Measurements from ENCODE around the gene KCP. TPM values are rescaled to one million over a fixed set of nuclear protein-coding genes. Genes with fewer than 3 reads are reported as not detected.

Gene KCP
- total and polyA plus RNA-seq, 2 donors (not counting 1 experiment from before 2014, with no cell fraction given) = 2.3 to 3.8 TPM

DNA sequence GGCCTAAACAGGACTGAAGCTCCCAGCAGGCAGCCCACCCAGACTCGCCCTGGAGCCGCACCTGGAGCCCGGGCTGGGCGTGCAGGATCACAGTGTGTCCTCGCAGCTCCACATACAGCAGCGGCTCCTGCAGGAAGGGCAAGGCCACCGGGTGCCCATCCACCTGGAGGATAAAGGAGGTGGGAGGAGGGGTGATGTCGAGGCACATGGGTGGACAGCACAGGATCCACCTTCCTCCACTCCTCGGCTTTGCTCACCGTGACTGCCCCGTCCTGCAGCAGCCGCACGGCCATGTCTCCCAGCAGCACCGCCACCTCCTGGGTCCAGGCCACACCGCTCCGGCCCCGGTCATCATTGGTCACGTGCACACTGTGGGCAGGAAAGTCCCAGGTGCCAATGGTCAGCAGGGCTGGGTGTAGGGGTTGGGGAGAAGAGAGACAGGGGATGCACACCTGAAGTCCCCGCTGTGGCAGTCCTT, 31.0 kb downstream of the KCP start:
- Histone ChIP-seq H3K4me2 (replicated peaks; ENCODE audit: low read depth, low read length, poor library complexity, severe bottlenecking) (no peak overlapping the region), H3K27ac (ENCODE audit: low read length in 2 of 2) (no peak overlapping the region), H3K4me3 (ENCODE audit: control extremely low read depth in 1 of 5, extremely low read depth in 1 of 5, insufficient read depth in 1 of 5, low read depth in 2 of 5, low read length in 4 of 5) (no peak overlapping the region), H3K9me3 (ENCODE audit: control extremely low read depth in 1 of 3, control insufficient read depth in 2 of 3, insufficient read depth in 1 of 3, low read length in 2 of 3) (no peaks in the 10 kb centered on the region), H2AFZ (ENCODE audit: insufficient read depth, low read depth, low read length, poor library complexity, severe bottlenecking) (no peak overlapping the region), H4K20me1 (ENCODE audit: control insufficient read depth, insufficient read depth, low read length, poor library complexity, severe bottlenecking) (no peaks in the 10 kb centered on the region), H3K27me3 (replicated peaks in 1 of 4; ENCODE audit: control extremely low read depth in 1 of 4, control insufficient read depth in 3 of 4, insufficient read depth in 4 of 4, low read length in 3 of 4) (peaks cover 0 to 3% (median 1%) of the 10 kb centered on the region in 4 experiments), H3K4me1 (ENCODE audit: control insufficient read depth in 2 of 2, insufficient read depth in 2 of 2, low read length in 2 of 2) (peaks cover 0 to 6% of the 10 kb centered on the region in 2 donors), H3K79me2 (ENCODE audit: control insufficient read depth, insufficient read depth, low read length) (no peaks in the 10 kb centered on the region), H3K9ac (ENCODE audit: low read length) (no peak overlapping the region), H3K36me3 (replicated peaks in 1 of 2; ENCODE audit: control extremely low read depth in 1 of 2, control insufficient read depth in 1 of 2, extremely low read depth in 1 of 2, insufficient read depth in 2 of 2, low read length in 1 of 2) (no peaks in the 10 kb centered on the region)
- no peak overlapping the region for H3K4me3 Mint-ChIP-seq
- DNase-seq (no peak), ATAC-seq (ENCODE audit: low read depth) (no peak)
- intact Hi-C loops (cut with micrococcal nuclease) = no loop called here
- ChIA-PET POLR2A (no interaction called here), CTCF (interaction anchor here (0.6 kb wide), 2 partner anchors 222 to 299 kb away, joined by 4 read pairs; no protein-coding TSS in a partner anchor)
- H3K9me3 Mint-ChIP-seq (ENCODE audit: insufficient read depth) = no peaks in the 10 kb centered on the region
- WGBS (ENCODE audit: insufficient coverage) = 97% methylated on average over 19 of the region's 19 CpGs
- TF ChIP-seq, protein P1, sequence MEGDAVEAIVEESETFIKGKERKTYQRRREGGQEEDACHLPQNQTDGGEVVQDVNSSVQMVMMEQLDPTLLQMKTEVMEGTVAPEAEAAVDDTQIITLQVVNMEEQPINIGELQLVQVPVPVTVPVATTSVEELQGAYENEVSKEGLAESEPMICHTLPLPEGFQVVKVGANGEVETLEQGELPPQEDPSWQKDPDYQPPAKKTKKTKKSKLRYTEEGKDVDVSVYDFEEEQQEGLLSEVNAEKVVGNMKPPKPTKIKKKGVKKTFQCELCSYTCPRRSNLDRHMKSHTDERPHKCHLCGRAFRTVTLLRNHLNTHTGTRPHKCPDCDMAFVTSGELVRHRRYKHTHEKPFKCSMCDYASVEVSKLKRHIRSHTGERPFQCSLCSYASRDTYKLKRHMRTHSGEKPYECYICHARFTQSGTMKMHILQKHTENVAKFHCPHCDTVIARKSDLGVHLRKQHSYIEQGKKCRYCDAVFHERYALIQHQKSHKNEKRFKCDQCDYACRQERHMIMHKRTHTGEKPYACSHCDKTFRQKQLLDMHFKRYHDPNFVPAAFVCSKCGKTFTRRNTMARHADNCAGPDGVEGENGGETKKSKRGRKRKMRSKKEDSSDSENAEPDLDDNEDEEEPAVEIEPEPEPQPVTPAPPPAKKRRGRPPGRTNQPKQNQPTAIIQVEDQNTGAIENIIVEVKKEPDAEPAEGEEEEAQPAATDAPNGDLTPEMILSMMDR (IDR thresholded peaks at IDR 0.05) = no peak
- TF ChIP-seq EZH2 (IDR thresholded peaks at IDR 0.05; ENCODE audit: borderline replicate concordance, insufficient read depth, low read depth, low read length, poor library complexity, severe bottlenecking) = no peak
- no peaks in the 10 kb centered on the region for H3K27me3 Mint-ChIP-seq
- H3K27ac Mint-ChIP-seq = no peak overlapping the region
- peaks cover 3% of the 10 kb centered on the region for H3K4me1 Mint-ChIP-seq

DNA sequence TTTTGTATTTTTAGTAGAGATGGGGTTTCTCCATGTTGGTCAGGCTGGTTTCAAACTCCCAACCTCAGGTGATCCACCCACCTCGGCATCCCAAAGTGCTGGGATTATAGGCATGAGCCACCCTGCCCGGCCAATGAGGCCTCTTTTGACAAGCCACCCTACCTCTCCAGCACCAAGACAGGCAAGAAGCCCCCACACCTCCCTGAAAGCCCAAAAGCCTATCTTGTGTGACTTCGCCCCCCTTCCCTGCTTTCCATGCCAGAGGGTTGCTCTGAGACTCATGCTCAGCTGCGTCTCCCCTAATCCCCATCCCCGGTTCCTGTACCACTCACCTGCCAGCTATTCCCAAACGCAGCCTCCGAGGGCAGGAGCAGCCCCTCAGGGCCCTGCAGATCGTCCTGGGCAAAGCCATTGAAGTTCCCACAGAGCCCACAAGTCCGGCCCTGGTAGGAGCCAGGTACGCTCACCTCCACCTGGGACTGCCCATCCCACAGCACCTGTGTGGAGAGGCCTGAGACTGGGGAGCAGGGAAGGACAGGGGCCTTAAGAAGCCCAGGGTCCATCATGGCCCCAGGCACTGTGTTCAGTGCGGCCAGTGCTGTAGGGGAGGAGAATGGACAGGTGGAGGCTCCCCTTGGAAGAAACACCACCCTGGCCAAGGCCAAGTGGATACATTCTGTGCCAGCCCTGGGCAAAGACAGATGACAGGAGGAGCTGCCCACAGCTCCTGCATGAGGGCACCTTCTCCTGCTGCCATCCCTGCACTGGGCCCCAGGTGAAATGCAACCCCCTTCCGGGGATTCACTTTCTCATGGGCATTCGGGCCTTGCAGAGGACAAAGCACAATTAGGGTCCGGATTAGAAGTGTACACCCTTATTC, 32.0 kb downstream of the KCP start:
- ChIA-PET POLR2A (interaction anchor here (0.6 kb wide), 1 partner anchor 452 kb away, joined by 3 read pairs; no protein-coding TSS in a partner anchor), CTCF (interaction anchor here (0.6 kb wide), 1 partner anchor 300 kb away, joined by 4 read pairs; no protein-coding TSS in a partner anchor)
- H3K4me3 Mint-ChIP-seq = no peak overlapping the region
- H3K27ac ChIP-seq (ENCODE audit: low read length in 2 of 2) = no peak overlapping the region
- H3K27me3 Mint-ChIP-seq = no peaks in the 10 kb centered on the region
- DNase-seq = no peak
- no peaks in the 10 kb centered on the region for H4K20me1 ChIP-seq (ENCODE audit: control insufficient read depth, insufficient read depth, low read length, poor library complexity, severe bottlenecking)
- no peaks in the 10 kb centered on the region for H3K9me3 ChIP-seq (ENCODE audit: control extremely low read depth in 1 of 3, control insufficient read depth in 2 of 3, insufficient read depth in 1 of 3, low read length in 2 of 3)
- intact Hi-C loops (cut with micrococcal nuclease) = no loop called here
- H3K4me1 Mint-ChIP-seq = no peaks in the 10 kb centered on the region
- H3K27me3 ChIP-seq (replicated peaks in 1 of 4; ENCODE audit: control extremely low read depth in 1 of 4, control insufficient read depth in 3 of 4, insufficient read depth in 4 of 4, low read length in 3 of 4) = peaks cover 0 to 3% (median 0%) of the 10 kb centered on the region in 4 experiments
- WGBS (ENCODE audit: insufficient coverage) = 100% methylated on average over 9 of the region's 14 CpGs
- no peak overlapping the region for H3K4me3 ChIP-seq (ENCODE audit: control extremely low read depth in 1 of 5, extremely low read depth in 1 of 5, insufficient read depth in 1 of 5, low read depth in 2 of 5, low read length in 4 of 5)
- no peak overlapping the region for H3K4me2 ChIP-seq (replicated peaks; ENCODE audit: low read depth, low read length, poor library complexity, severe bottlenecking)
- no peak overlapping the region for H2AFZ ChIP-seq (ENCODE audit: insufficient read depth, low read depth, low read length, poor library complexity, severe bottlenecking)
- no peaks in the 10 kb centered on the region for H3K36me3 ChIP-seq (replicated peaks in 1 of 2; ENCODE audit: control extremely low read depth in 1 of 2, control insufficient read depth in 1 of 2, extremely low read depth in 1 of 2, insufficient read depth in 2 of 2, low read length in 1 of 2)
- no peak overlapping the region for H3K27ac Mint-ChIP-seq
- ATAC-seq (ENCODE audit: low read depth) = no peak
- H3K9ac ChIP-seq (ENCODE audit: low read length) = no peak overlapping the region
- TF ChIP-seq EZH2 (IDR thresholded peaks at IDR 0.05; ENCODE audit: borderline replicate concordance, insufficient read depth, low read depth, low read length, poor library complexity, severe bottlenecking) = no peak
- TF ChIP-seq, protein P1 (IDR thresholded peaks at IDR 0.05) = no peak
- no peaks in the 10 kb centered on the region for H3K79me2 ChIP-seq (ENCODE audit: control insufficient read depth, insufficient read depth, low read length)
- no peaks in the 10 kb centered on the region for H3K9me3 Mint-ChIP-seq (ENCODE audit: insufficient read depth)
- H3K4me1 ChIP-seq (ENCODE audit: control insufficient read depth in 2 of 2, insufficient read depth in 2 of 2, low read length in 2 of 2) = no peaks in the 10 kb centered on the region
